Loucy (cell line): ENCODE measurements around the gene SPNS1.

Source experiments
- H2AFZ ChIP-seq: fragments of 200-600 bp; sonication (generic); 2 replicates; pipeline ENCODE4 v1.6.0; 2016; ENCODE audit warnings: antibody characterized with exemption, mild to moderate bottlenecking, low read length, moderate library complexity
- H3F3A ChIP-seq: fragments of 200-600 bp; 2 replicates; pipeline ENCODE4 v1.6.0; 2016; ENCODE audit warnings: antibody characterized with exemption, low read depth, mild to moderate bottlenecking
- H3K27me3 ChIP-seq: fragments of 200-600 bp; sonication (generic); 2 replicates; pipeline ENCODE4 v1.6.1; 2014; ENCODE audit warnings: low read length, mild to moderate bottlenecking; ENCODE audit not compliant: insufficient read depth, poor library complexity, severe bottlenecking
- H3K36me3 ChIP-seq: fragments of 200-600 bp; sonication (generic); 2 replicates; pipeline ENCODE4 v1.6.1; 2016; ENCODE audit warnings: low read length; ENCODE audit not compliant: insufficient read depth
- H3K4me1 ChIP-seq: fragments of 200-600 bp; sonication (generic); 2 replicates; pipeline ENCODE4 v1.5.1; 2014; ENCODE audit warnings: low read length, mild to moderate bottlenecking; ENCODE audit not compliant: insufficient read depth, poor library complexity, severe bottlenecking
- H3K4me2 ChIP-seq: fragments of 200-600 bp; sonication (generic); 2 replicates; pipeline ENCODE4 v1.6.0; 2014; ENCODE audit warnings: antibody characterized with exemption, low read length, low read depth, mild to moderate bottlenecking; ENCODE audit not compliant: poor library complexity, severe bottlenecking
- H3K4me3 ChIP-seq: fragments of 200-600 bp; sonication (generic); 2 replicates; pipeline ENCODE4 v1.5.1; 2014; ENCODE audit warnings: low read length, mild to moderate bottlenecking, mixed read lengths; ENCODE audit not compliant: poor library complexity, severe bottlenecking
- H3K79me2 ChIP-seq: fragments of 200-600 bp; sonication (generic); 2 replicates; pipeline ENCODE4 v1.6.1; 2014; ENCODE audit warnings: low read length; ENCODE audit not compliant: insufficient read depth
- H3K9ac ChIP-seq: fragments of 200-600 bp; sonication (generic); 2 replicates; pipeline ENCODE4 v1.6.0; 2014; ENCODE audit warnings: mild to moderate bottlenecking, low read depth, low read length, moderate library complexity; ENCODE audit not compliant: poor library complexity, severe bottlenecking
- H3K9me2 ChIP-seq: fragments of 200-600 bp; sonication (generic); replicated peaks from 2 replicates; pipeline ENCODE4 v1.6.1; 2016; ENCODE audit warnings: low read depth, low read length, mixed read lengths
- H3K9me3 ChIP-seq: fragments of 200-600 bp; sonication (generic); 2 replicates; pipeline ENCODE4 v1.6.1; 2014; ENCODE audit warnings: mild to moderate bottlenecking, antibody characterized with exemption, low read length, low read depth; ENCODE audit not compliant: insufficient read depth
- H4K20me1 ChIP-seq: fragments of 200-600 bp; sonication (generic); 2 replicates; pipeline ENCODE4 v1.6.0; 2014; ENCODE audit warnings: antibody characterized with exemption, low read length, mild to moderate bottlenecking; ENCODE audit not compliant: insufficient read depth, poor library complexity, severe bottlenecking
- EZH2phosphoT487 ChIP-seq: fragments of 200-600 bp; IDR thresholded peaks from 2 replicates; pipeline ENCODE4 v1.6.1; 2018; ENCODE audit warnings: antibody characterized with exemption, mild to moderate bottlenecking, moderate library complexity, borderline replicate concordance
- TF ChIP-seq, protein P1 (sequence below): fragments of 200-600 bp; sonication (generic); conservative IDR thresholded peaks from 2 replicates; pipeline ENCODE4 v1.5.1; 2014; ENCODE audit warnings: mild to moderate bottlenecking, antibody characterized with exemption, low read length

Gene SPNS1

GRCh38 chr16:29011112-29011511, 36.5 kb downstream of the SPNS1 start:
- H2AFZ ChIP-seq, result peak overlapping the region; percentile 41; the same call in 1 of the 2 replicates
- no peak overlapping the region for H3K4me3 ChIP-seq
- H3K4me2 ChIP-seq, result no peak overlapping the region
- no peaks in the 10 kb centered on the region for H3K9me2 ChIP-seq
- H3K27me3 ChIP-seq, result no peaks in the 10 kb centered on the region
- TF ChIP-seq, protein P1, sequence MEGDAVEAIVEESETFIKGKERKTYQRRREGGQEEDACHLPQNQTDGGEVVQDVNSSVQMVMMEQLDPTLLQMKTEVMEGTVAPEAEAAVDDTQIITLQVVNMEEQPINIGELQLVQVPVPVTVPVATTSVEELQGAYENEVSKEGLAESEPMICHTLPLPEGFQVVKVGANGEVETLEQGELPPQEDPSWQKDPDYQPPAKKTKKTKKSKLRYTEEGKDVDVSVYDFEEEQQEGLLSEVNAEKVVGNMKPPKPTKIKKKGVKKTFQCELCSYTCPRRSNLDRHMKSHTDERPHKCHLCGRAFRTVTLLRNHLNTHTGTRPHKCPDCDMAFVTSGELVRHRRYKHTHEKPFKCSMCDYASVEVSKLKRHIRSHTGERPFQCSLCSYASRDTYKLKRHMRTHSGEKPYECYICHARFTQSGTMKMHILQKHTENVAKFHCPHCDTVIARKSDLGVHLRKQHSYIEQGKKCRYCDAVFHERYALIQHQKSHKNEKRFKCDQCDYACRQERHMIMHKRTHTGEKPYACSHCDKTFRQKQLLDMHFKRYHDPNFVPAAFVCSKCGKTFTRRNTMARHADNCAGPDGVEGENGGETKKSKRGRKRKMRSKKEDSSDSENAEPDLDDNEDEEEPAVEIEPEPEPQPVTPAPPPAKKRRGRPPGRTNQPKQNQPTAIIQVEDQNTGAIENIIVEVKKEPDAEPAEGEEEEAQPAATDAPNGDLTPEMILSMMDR, result peak; percentile 69
- no peak for TF ChIP-seq EZH2phosphoT487
- H3K36me3 ChIP-seq, result no peaks in the 10 kb centered on the region
- H4K20me1 ChIP-seq, result no peaks in the 10 kb centered on the region
- H3F3A ChIP-seq, result no peaks in the 10 kb centered on the region
- H3K4me1 ChIP-seq, result peaks cover 23% of the 10 kb centered on the region
- H3K9me3 ChIP-seq, result no peaks in the 10 kb centered on the region
- H3K79me2 ChIP-seq, result no peaks in the 10 kb centered on the region
- no peak overlapping the region for H3K9ac ChIP-seq

DNA sequence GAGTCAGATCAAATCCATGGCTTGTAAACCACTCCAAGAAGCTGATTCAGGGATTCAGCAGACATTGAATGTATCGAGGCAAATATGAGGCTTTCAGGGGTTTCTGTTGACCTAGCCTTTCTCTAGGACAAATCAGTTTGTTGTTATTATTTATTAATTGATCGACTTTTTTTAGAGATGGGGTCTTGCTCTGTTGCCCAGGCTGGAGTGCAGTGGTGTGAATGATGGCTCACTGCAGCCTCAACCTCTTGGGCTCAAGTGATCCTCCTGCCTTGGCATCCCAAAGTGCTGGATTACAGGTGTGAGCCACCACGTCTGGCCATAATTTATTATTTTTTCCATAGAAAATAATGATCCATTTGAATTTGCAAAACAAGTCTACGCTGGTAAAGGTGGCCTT, 37.3 kb downstream of the SPNS1 start:
- Histone ChIP-seq H3K4me2 (no peak overlapping the region), H4K20me1 (no peaks in the 10 kb centered on the region), H3F3A (no peaks in the 10 kb centered on the region), H3K9me2 (no peaks in the 10 kb centered on the region), H3K36me3 (no peaks in the 10 kb centered on the region), H2AFZ (no peak overlapping the region), H3K27me3 (no peaks in the 10 kb centered on the region), H3K9me3 (no peaks in the 10 kb centered on the region), H3K4me1 (peaks cover 23% of the 10 kb centered on the region), H3K9ac (no peak overlapping the region), H3K4me3 (no peak overlapping the region), H3K79me2 (no peaks in the 10 kb centered on the region)
- TF ChIP-seq, protein P1, result no peak
- no peak for TF ChIP-seq EZH2phosphoT487

DNA sequence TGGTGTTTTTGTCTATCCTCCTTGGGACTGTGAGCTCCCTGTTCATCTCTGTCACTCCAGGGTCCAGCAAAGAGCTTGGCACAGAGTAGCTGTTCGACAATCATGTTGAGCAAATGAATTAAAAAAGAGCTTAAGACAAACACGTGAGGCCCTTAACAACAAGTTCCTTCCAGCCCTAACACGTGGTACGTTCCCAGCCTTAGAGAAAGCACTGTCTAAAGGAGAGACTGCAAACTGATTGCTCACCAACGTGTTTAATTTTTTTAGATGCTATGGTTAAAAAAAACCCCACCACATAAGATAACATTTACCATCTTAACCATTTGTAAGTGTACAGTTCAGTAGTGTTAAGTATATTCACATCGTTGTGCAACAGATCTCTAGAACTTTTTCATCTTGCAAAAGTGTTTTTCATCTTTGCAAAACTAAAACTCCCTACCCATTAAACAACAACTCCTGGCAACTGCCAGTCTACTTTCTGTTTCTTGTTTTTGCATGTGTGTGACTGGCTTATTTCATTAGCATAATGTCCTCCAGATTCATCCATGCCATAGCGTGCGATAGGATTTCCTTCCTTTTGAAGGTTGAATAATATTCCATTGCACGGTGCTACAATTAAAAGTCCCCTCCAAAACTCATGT, 38.5 kb downstream of the SPNS1 start:
- peaks cover 18% of the 10 kb centered on the region for H3K4me1 ChIP-seq
- no peaks in the 10 kb centered on the region for H3K27me3 ChIP-seq
- H2AFZ ChIP-seq, result peak overlapping the region; percentile 74
- TF ChIP-seq, protein P1, result no peak
- no peak for TF ChIP-seq EZH2phosphoT487
- no peaks in the 10 kb centered on the region for H3K79me2 ChIP-seq
- H3K4me3 ChIP-seq, result no peak overlapping the region
- no peaks in the 10 kb centered on the region for H3K9me3 ChIP-seq
- no peaks in the 10 kb centered on the region for H4K20me1 ChIP-seq
- no peak overlapping the region for H3K4me2 ChIP-seq
- H3F3A ChIP-seq, result no peaks in the 10 kb centered on the region
- H3K9ac ChIP-seq, result no peak overlapping the region
- H3K36me3 ChIP-seq, result no peaks in the 10 kb centered on the region
- H3K9me2 ChIP-seq, result no peaks in the 10 kb centered on the region
